ENCODE results near the gene SAA2. TPM values are rescaled to one million over a fixed set of nuclear protein-coding genes. Genes with fewer than 3 reads are reported as not detected.
"Not testable (repeated sequence)": the region's sequence is repeated elsewhere in the genome, so short reads cannot be mapped to it uniquely, and the experiment has no call there.

SAA2 gene
- total RNA-seq, 1 donor from 2014 or later: 425 TPM

DNA sequence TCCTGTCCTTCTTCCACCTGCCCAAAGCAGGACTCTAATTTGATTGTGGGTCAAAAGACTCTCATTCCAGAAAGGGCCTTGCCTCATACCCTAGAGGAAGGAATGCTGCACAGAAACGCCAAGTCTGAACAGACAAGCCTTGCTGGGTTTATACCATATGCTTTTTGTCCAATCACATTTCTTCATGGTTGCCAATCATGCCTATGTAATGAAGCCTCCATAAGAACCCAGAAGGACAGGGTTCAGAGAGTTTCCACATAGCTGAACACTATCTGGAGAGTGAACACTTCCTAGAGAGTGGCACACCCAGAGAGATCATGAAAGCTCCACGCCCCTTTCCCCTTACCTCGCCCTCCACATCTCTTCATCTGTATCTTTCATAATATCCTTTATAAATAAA lies 4.8 kb upstream of the SAA2 start:
- peak; percentile 45 for DNase-seq (ENCODE audit: low read depth)

GRCh38 chr11:18247191-18247581 lies 1.3 kb downstream of the SAA2 start:
- not testable (repeated sequence) for DNase-seq (ENCODE audit: low read depth)

GRCh38 chr11:18246379-18247190 lies 1.9 kb downstream of the SAA2 start:
- peak; percentile 61 for DNase-seq (ENCODE audit: low read depth)

DNA sequence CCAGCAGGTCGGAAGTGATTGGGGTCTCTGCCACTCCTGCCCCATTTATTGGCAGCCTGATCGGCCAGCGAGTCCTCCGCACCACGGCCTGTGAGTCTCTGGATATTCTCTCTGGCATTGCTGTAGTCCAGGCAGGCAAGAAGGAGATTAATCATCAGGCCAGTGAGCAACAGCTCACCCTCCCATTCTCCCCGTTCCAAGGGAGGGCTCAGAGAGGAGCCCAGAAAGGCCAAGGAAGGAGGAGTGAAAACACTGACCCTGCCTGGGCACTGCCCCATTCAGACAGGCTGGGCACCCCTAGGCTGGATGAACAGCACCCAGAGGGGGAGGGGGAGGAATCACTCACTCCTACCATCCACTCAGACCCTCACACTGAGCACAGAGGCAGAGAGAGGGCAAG lies 3.1 kb downstream of the SAA2 start:
- peak; percentile 26 for DNase-seq (ENCODE audit: low read depth)

DNA sequence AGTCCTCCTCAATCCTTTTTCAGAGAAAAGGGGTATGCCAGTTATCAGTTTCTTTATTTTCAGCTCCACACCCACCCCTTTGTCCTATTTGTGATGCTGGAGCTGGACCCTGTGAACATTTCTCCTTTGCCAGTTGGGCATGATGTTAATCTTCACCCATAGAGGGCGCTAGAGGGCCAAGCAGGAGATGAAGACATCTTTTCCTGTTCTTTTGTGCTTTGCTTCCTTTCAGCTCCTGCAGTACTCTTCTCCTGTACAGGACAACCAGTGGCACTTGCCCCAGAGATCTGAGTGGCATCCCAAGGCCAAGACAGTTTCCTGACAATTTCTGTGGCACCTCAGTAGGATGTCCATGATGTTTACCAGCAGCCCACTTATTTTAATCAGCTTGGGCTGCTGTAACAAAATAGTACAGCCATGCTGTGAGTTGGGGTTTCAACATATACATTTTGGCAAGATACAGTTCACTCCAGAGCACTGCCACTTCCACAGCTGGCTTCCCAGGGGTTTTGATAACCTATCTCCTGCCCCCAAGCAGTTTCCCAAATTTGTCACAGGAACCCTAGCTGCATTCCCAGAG lies 4.6 kb downstream of the SAA2 start:
- peak; percentile 73 for DNase-seq (ENCODE audit: low read depth)

DNA sequence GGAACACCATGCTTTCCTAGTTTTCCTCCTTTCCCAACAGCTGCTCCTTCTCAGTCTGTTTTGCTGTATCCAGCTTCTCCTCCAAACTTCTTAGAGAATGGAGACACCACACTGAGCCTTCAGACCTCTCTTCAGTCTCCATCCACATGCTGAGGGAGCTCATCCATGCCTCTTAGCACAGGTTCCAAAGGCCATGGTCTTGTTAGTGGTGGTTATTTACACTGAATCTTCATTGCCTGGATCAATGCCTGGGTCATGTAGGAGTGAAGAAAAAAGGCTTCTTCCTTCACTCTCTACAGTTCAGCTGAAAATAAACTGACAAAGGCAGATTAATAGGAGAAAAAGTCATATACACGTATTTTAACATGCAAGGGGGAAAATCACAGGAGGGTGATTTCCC lies 8.8 kb downstream of the SAA2 start:
- no peak for DNase-seq (ENCODE audit: low read depth)

GRCh38 chr11:18236664-18237356 lies 11.7 kb downstream of the SAA2 start, which contains the start of gene SAA4:
SAA4 (minus strand) TSS chr11:18236802; CDS start chr11:18235926, 876 bp downstream.
- DNase-seq (ENCODE audit: low read depth): no peak

DNA sequence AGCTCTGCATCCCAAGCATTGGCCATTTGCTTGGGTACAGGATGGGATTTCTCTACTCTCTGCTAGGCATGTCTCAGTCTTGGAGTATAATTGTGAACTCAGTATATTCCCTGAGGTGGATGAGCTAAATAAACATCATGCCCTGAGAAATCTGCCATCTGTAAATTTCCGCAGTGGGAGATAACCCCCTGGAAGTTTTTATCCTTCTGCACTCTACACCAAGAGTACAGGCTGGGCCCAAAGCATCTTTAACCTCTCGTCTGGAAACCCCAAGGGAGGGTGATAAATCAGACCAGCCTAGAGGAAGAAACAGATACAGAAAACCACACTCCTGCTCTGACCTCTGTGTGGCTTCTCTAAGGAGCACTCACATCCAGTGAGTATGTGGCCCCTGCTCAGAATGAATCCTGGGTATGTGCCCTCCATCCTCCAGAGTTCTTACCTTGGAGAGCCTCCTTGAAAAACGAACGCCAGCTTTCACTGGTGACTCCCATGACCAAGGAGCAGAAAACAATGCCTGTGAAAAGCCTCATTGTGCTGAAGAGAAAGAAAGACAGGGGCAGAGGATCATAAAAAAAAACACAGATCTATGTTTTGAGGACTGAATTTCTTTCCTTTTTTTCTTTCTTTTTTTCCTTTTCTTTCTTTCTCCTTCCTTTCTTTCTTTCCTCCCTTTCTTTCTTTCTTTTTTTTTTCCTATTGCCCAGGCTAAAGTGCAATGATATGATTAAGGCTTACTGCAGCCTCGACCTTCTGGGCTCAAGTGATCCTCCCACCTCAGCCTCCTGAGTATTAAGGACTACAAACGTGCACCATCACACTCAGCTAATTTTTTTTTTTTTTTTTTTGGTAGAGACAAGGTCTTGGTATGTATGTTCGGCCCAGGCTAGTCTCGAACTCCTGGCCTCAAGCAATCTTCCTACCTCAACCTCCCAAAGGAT lies 12.8 kb downstream of the SAA2 start:
- DNase-seq (ENCODE audit: low read depth): no peak

GRCh38 chr11:18233912-18234311 lies 14.6 kb downstream of the SAA2 start:
- DNase-seq (ENCODE audit: low read depth): no peak

- DNase-seq (ENCODE audit: low read depth): no peak
Observed at GRCh38 chr11:18230859-18231258, 17.6 kb downstream of the SAA2 start.

GRCh38 chr11:18229501-18229900 lies 19.0 kb downstream of the SAA2 start:
- DNase-seq (ENCODE audit: low read depth): no peak

DNA sequence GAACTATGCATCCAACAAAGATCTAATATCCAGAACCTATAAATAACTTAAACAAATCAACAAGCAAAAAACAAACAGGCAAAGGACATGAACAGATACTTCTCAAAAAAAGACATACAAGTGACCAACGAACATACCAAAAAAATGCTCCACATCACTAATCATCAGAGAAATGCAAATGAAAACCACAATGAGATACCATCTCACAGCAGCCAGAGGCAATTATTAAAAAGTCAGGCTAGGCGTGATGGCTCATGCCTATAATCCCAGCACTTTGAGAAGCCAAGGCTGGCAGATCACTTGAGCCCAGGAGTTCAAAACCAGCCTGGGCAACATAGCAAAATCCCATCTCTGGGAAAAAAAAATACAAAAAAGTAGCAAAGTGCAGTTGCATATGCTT lies 22.6 kb downstream of the SAA2 start:
- no peak for DNase-seq (ENCODE audit: low read depth)

DNA sequence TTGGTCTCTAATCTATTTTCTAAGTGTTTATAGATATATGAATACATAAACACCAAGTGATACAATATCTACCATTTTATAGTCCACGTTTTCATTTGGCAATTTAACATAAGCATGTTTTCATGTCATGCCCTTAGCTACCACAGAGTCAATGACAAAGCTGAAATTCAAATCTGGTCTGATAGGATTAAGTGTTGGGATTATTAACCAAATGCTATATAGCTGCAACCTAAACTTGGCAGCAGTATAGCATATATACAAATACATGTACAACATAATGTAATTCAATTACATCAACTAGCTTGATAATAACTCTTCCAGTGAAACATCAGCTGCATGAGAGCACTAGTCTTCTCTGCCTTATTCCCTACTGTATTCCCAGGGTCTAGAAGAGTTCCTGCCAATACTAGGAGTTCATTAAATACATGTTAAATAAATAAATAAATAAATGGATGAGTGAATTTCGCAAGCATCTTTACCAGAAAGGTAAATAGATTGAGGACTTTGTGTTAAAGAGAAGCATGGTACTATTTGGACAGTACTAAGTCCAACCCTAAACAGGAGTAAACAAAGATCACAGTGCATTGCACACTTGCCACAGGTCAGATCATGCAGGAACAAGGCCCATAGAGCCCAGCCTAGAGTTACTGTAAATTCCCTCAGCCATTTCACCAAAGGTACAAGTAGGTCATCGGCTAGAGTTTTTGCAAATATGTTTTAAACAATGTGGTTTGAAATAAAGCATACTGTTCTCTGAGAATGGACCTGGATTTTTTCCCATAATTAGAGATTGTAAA lies 24.7 kb downstream of the SAA2 start:
- no peak for DNase-seq (ENCODE audit: low read depth)

- DNase-seq (ENCODE audit: low read depth): no peak
Observed at GRCh38 chr11:18222814-18223421, 25.6 kb downstream of the SAA2 start.

DNA sequence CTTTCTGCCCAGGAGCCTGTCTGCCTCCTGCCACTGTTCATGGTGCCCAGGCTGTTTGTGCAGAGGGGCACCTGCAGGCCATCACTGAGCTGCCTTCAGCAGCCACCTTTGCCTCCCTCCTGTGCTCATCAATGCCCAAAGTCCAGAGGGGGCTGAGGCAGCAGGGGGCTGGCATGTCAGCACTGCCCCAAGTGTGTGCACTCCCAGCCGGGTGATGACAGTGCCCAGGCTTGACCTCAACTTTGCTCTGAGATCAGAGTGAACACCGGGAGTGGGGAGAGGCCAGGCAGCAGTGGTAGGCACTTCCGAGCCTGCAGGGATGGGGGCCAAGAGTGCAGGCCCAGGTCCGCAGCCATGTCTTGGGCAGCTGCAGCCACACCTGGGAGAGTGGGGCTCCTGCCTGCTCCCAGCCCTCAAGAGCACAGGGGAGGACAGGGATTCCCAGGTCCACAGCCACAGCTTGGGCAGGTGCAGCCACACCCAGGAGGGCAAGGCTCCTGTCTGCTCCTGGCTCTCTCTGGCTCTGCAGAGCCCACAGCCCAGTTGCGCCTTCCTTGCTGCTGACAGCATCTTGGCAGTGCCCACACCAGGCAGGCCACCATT lies 27.1 kb downstream of the SAA2 start:
- no peak for DNase-seq (ENCODE audit: low read depth)

DNA sequence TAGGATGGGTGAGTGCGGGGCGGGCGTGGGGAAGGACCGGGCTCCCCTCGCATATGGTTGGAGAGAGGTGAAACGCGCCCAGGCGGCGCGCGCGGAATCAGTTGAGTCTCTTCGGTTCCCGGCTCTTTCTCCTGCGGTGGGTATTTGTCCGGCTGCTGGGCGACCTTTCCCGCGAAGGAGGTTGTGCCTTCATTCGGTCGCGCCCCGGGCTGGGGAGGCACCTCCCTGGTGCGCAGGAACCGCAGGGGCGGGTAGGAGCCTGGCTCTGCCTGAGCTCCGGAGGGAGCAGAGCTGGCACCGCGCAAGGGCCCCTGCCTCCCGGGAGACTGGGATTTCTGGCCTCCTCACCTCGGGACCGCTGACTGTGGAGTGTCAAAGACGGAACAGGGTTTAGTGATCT lies 39.4 kb downstream of the SAA2 start:
- no peak for DNase-seq (ENCODE audit: low read depth)

- no peak for DNase-seq (ENCODE audit: low read depth)
Observed at GRCh38 chr11:18204771-18205170, 43.7 kb downstream of the SAA2 start.

DNA sequence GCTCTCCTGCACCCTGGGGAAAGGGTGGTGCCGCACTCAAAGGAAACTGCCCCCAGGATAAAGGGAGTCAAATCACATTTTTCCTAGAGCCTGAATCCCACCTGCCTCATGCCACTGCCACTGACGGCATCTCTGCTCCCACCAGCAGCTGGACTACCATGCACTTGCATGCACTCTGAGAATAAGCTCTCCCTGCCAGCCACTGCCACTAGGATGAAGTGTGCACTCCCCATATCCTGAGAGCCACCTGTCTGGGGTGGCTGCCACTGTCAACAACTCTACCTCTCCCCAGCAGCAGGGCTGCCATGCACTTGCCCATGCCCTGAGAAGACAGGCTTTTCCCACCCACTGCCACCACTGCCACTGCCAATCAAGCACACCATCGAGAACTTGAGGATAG lies 44.2 kb downstream of the SAA2 start:
- no peak for DNase-seq (ENCODE audit: low read depth)

GRCh38 chr11:18203723-18204122 lies 44.7 kb downstream of the SAA2 start:
- no peak for DNase-seq (ENCODE audit: low read depth)

GRCh38 chr11:18197738-18198137 lies 50.7 kb downstream of the SAA2 start:
- DNase-seq (ENCODE audit: low read depth): not testable (repeated sequence)
